GM21528 (cell line): Measurements from ENCODE around the gene ERVK3-1.

Experiments used
- ATAC-seq: cut with Tn5 transposase; IDR thresholded peaks from one replicate; pipeline ENCODE4 v1.9.1; 2021; ENCODE audit warnings: mild to moderate bottlenecking, moderate library complexity; ENCODE audit not compliant: unreplicated experiment, low FRiP score

Gene ERVK3-1

DNA sequence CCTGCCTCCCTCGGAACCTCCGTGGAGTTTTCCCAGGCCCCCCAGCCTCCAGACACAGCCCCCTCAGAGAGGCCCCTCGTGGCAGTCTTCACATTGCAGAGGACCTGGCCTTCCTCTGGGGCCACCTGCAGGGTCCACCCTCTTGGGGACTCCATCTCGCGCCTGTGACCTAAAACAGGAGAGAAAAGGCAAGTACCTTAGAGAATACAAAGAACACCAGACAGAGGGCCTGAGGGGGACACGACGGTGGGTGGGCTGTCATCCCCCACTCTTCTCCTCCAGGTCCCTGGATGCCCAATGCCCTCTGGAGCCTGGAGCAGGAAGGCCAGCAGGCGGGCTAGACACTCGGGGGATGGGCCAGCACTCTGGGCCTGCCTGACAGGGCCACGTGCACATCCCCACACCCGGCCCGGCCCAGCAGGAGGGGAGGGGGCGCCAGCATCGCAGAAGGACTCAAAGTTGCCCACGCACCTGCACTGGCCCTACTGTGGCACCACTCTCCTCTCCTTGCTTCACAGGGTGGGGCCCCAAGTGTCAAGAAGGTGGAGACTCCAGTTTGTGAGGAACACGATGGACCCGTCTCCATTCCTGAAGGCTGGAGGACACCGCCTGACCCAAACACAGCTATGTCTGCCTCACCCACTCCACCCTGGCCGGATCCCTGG, 52.4 kb downstream of the ERVK3-1 start:
- ATAC-seq = no peak

DNA sequence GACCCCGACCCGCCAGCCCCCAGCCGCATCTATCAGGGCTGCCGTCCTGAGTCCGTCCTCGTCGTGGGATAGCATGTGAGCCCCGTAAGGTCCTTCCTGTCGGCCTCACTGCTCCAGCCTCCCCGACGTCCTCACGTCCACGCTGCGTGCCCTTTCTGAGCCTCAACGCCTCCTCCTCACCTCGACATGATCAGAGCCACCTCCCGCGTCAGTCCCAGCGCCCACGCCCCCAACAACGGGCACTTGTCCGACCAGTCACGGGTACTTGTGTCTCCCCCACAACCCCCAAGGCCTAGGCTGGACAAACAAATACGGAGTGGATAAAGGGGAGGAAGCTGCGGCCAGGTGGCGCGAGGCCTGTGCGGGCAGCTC, 56.7 kb downstream of the ERVK3-1 start:
- no peak for ATAC-seq

DNA sequence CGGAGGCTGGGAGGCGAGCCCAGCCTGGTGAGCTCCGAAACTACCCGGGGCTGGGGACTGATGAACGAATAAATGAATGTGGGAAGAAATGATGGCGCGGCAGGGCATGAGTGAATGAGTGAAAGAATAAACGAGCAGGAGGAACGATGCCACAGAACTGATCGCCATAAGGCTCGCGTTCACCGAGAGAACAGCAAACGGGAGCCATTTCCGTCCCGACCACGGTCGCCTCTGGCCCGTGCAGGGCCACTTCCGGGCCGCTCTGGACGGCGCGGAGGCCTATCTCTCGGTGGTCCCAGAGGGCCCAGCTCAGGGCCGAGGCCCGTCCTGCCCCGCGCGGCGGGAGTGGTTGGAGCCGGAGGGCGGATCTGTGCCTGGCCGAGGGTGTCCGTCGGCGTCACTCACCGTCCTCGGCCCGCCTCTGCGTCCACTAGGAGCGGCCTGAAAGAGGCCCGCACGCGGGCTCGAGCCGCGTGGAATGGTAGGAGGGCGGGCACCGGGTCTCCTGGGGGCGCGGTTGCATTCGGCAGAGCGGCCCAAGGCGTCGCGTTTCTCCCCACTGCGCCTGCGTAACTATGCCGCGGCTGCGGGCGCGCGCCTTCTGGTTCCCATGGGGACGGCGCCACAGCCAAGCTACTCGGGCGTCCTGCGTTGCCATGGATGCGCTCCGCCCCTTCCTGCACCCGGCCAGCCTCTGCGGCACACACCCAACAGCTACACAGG, 57.3 kb downstream of the ERVK3-1 start, which contains the start of gene ZNF497:
TSS of gene ZNF497 (minus strand) at position 480 of the 723 bp plus-strand sequence. CDS start 5,116 bp downstream, outside the sequence.
- ATAC-seq = peak; percentile 82

DNA sequence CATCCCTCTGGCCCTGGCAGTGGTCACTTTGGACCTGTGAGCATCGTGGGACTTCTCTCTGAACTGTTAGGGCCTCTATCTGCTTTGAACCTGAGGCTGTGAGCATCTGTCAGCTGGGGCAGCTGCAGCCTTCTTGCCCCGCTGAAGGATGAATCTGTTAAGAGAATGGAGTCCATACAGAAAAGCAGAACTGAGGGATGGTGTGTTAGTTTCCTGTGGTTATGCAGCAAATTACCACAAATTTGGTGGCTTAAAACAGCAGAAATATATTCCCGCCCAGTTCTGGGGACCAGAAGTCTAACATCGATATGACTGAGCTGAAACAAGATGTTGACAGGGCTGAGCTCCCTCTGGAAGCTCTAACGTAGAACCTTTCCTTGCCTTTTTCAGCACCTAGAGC, 59.0 kb downstream of the ERVK3-1 start:
- ATAC-seq = no peak
